HCT116 (cell line): ENCODE results near the gene C10orf53.

Source experiments
- EZH2 ChIP-seq: fragments of 200-600 bp; sonication (generic); IDR thresholded peaks from 2 replicates; pipeline ENCODE4 v1.6.1; 2017; ENCODE audit warnings: antibody characterized with exemption, mixed run types
- EZH2phosphoT487 ChIP-seq: fragments of 200-600 bp; IDR thresholded peaks from 2 replicates; pipeline ENCODE4 v1.6.1; 2018; ENCODE audit warnings: antibody characterized with exemption, borderline replicate concordance
- JUND ChIP-seq: IDR thresholded peaks from 2 replicates; pipeline ENCODE4 v1.6.1; 2012
- POLR2A ChIP-seq: IDR thresholded peaks from 2 replicates; pipeline ENCODE4 v1.7.0; 2011; ENCODE audit warnings: borderline replicate concordance; ENCODE audit not compliant: insufficient read depth, insufficient read length; ENCODE audit errors: extremely low read depth
- TF ChIP-seq, protein P1 (sequence below), 3 experiments: fragments of 200-600 bp in 1 of 3; sonication (generic) in 1 of 3; IDR thresholded peaks in 2 of 3; conservative IDR thresholded peaks in 1 of 3; 2 replicates each; pipeline ENCODE4 v1.5.1; 2012 to 2017; ENCODE audit warnings: low read depth in 2 of 3, low read length in 2 of 3, antibody characterized with exemption in 1 of 3, borderline replicate concordance in 1 of 3, control low read depth in 1 of 3, mild to moderate bottlenecking in 1 of 3, mixed read lengths in 1 of 3, mixed run types in 1 of 3, moderate library complexity in 1 of 3; ENCODE audit not compliant: insufficient read depth in 1 of 3
- TF ChIP-seq, protein P2 (sequence below): IDR thresholded peaks from 2 replicates; pipeline ENCODE4 v1.6.1; 2012

DNA sequence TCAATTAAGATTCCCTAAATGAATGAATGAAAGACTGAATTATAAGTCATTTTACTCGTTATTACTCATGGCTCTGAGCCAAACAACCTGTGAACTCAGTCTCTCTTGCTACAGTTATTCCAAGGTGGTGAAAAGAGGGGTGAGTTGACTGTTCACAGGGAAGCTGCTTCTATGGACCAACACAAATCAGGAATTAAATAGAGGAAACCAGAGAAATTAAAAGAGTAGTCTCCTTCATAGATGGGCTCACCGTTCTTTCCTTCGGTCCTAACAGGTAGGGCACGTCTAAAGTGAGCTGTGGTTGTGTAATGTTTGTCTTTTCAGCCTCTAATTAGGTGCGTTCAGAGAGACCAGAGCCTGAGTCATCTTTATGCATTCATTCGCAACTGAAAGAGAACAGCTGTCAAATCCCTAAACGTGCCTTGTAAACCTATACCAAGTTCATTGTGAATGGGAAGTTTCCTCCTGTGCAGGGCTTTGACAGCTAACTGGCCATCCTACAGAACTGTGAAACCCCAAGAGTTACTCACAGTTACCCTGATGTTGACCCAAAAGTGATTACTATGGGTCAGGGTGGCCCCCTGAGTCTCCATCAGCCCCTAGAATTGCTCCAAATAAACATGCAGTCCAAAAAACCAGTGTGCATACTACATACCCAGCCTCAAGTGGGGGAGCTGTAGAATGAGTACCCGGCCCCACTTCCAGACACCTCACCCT, 18.2 kb upstream of the C10orf53 start:
- TF ChIP-seq, protein P1, sequence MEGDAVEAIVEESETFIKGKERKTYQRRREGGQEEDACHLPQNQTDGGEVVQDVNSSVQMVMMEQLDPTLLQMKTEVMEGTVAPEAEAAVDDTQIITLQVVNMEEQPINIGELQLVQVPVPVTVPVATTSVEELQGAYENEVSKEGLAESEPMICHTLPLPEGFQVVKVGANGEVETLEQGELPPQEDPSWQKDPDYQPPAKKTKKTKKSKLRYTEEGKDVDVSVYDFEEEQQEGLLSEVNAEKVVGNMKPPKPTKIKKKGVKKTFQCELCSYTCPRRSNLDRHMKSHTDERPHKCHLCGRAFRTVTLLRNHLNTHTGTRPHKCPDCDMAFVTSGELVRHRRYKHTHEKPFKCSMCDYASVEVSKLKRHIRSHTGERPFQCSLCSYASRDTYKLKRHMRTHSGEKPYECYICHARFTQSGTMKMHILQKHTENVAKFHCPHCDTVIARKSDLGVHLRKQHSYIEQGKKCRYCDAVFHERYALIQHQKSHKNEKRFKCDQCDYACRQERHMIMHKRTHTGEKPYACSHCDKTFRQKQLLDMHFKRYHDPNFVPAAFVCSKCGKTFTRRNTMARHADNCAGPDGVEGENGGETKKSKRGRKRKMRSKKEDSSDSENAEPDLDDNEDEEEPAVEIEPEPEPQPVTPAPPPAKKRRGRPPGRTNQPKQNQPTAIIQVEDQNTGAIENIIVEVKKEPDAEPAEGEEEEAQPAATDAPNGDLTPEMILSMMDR (IDR thresholded peaks at IDR 0.05 in 2 of 3, conservative IDR thresholded peaks at IDR 0.05 in 1 of 3; ENCODE audit: borderline replicate concordance in 1 of 3, insufficient read depth in 1 of 3, low read depth in 2 of 3, low read length in 2 of 3) = no peak
- TF ChIP-seq, protein P2, sequence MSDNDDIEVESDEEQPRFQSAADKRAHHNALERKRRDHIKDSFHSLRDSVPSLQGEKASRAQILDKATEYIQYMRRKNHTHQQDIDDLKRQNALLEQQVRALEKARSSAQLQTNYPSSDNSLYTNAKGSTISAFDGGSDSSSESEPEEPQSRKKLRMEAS = no peak
- TF ChIP-seq EZH2 = no peak
- TF ChIP-seq EZH2phosphoT487 = no peak
- TF ChIP-seq POLR2A = no peak
- TF ChIP-seq JUND = no peak
